Measurements from ENCODE around the gene WWOX. TPM values are rescaled to one million over a fixed set of nuclear protein-coding genes. Genes with fewer than 3 reads are reported as not detected.

Gene WWOX
- total RNA-seq, 1 donor from 2014 or later: 18.6 TPM

DNA sequence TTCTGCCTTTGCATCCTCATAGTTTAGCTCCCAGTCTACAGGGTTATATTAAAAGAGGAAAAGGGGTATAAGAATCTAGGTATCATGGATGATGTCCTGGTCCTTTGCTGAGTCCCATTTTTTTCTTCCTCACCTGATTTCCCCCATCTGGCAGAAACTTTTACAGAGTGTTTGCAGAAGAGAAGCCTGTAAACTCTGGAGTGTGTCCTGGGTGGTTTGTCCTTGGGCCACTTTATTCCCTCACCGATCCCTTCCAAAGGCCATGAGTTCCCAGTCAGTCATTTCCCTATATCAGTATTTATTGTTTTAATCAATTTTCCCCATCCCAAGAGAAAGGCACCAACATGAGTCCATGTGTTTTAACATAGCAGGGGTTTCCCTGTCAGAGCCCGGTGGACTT is 638.2 kb downstream of the WWOX start:
- H3K9me3 Mint-ChIP-seq (ENCODE audit: unreplicated experiment): no peaks in the 10 kb centered on the region
- no peaks in the 10 kb centered on the region for H3K36me3 Mint-ChIP-seq (ENCODE audit: low read depth, unreplicated experiment)
- peaks cover under 1% of the 10 kb centered on the region for H3K4me1 Mint-ChIP-seq (ENCODE audit: unreplicated experiment)
- no peak overlapping the region for H3K4me3 Mint-ChIP-seq (ENCODE audit: unreplicated experiment)
- no peak for TF ChIP-seq CTCF (IDR thresholded peaks at IDR 0.05; ENCODE audit: unreplicated experiment)
- no peak for DNase-seq (ENCODE audit: low spot score)
- H3K27me3 Mint-ChIP-seq (ENCODE audit: unreplicated experiment): peaks cover 4% of the 10 kb centered on the region
- H3K27ac Mint-ChIP-seq (ENCODE audit: unreplicated experiment): no peak overlapping the region

GRCh38 chr16:78738557-78738956 is 639.1 kb downstream of the WWOX start:
- peaks cover 4% of the 10 kb centered on the region for H3K27me3 Mint-ChIP-seq (ENCODE audit: unreplicated experiment)
- H3K36me3 Mint-ChIP-seq (ENCODE audit: low read depth, unreplicated experiment): no peaks in the 10 kb centered on the region
- TF ChIP-seq CTCF (IDR thresholded peaks at IDR 0.05; ENCODE audit: unreplicated experiment): no peak
- peaks cover 9% of the 10 kb centered on the region for H3K4me1 Mint-ChIP-seq (ENCODE audit: unreplicated experiment)
- no peaks in the 10 kb centered on the region for H3K9me3 Mint-ChIP-seq (ENCODE audit: unreplicated experiment)
- H3K4me3 Mint-ChIP-seq (ENCODE audit: unreplicated experiment): no peak overlapping the region
- DNase-seq (ENCODE audit: low spot score): no peak
- no peak overlapping the region for H3K27ac Mint-ChIP-seq (ENCODE audit: unreplicated experiment)

- peaks cover 9% of the 10 kb centered on the region for H3K4me1 Mint-ChIP-seq (ENCODE audit: unreplicated experiment)
- H3K9me3 Mint-ChIP-seq (ENCODE audit: unreplicated experiment): no peaks in the 10 kb centered on the region
- no peaks in the 10 kb centered on the region for H3K36me3 Mint-ChIP-seq (ENCODE audit: low read depth, unreplicated experiment)
- H3K27ac Mint-ChIP-seq (ENCODE audit: unreplicated experiment): no peak overlapping the region
- peaks cover 4% of the 10 kb centered on the region for H3K27me3 Mint-ChIP-seq (ENCODE audit: unreplicated experiment)
- no peak overlapping the region for H3K4me3 Mint-ChIP-seq (ENCODE audit: unreplicated experiment)
- DNase-seq (ENCODE audit: low spot score): no peak
- TF ChIP-seq CTCF (IDR thresholded peaks at IDR 0.05; ENCODE audit: unreplicated experiment): no peak
Measured at GRCh38 chr16:78740269-78740668, 640.8 kb downstream of the WWOX start.

GRCh38 chr16:78742501-78743283 is 643.2 kb downstream of the WWOX start:
- Mint-ChIP-seq H3K27ac (ENCODE audit: unreplicated experiment) (no peak overlapping the region), H3K27me3 (ENCODE audit: unreplicated experiment) (peaks cover 7% of the 10 kb centered on the region), H3K4me3 (ENCODE audit: unreplicated experiment) (no peak overlapping the region), H3K9me3 (ENCODE audit: unreplicated experiment) (no peaks in the 10 kb centered on the region), H3K36me3 (ENCODE audit: low read depth, unreplicated experiment) (no peaks in the 10 kb centered on the region), H3K4me1 (ENCODE audit: unreplicated experiment) (peaks cover 9% of the 10 kb centered on the region)
- no peak for DNase-seq (ENCODE audit: low spot score)
- TF ChIP-seq CTCF (IDR thresholded peaks at IDR 0.05; ENCODE audit: unreplicated experiment): no peak

- peaks cover 7% of the 10 kb centered on the region for H3K27me3 Mint-ChIP-seq (ENCODE audit: unreplicated experiment)
- TF ChIP-seq CTCF (IDR thresholded peaks at IDR 0.05; ENCODE audit: unreplicated experiment): no peak
- no peaks in the 10 kb centered on the region for H3K9me3 Mint-ChIP-seq (ENCODE audit: unreplicated experiment)
- no peak overlapping the region for H3K4me3 Mint-ChIP-seq (ENCODE audit: unreplicated experiment)
- H3K36me3 Mint-ChIP-seq (ENCODE audit: low read depth, unreplicated experiment): no peaks in the 10 kb centered on the region
- H3K27ac Mint-ChIP-seq (ENCODE audit: unreplicated experiment): no peak overlapping the region
- peaks cover 9% of the 10 kb centered on the region for H3K4me1 Mint-ChIP-seq (ENCODE audit: unreplicated experiment)
- DNase-seq (ENCODE audit: low spot score): no peak
Measured at GRCh38 chr16:78743556-78743955, 644.1 kb downstream of the WWOX start.
